Measurements from ENCODE around the gene SBK1. TPM values are rescaled to one million over a fixed set of nuclear protein-coding genes. Genes with fewer than 3 reads are reported as not detected.
A peak's percentile ranks its signal among the peaks of the same experiment; 100 is the strongest.

SBK1 gene
- total and polyA plus RNA-seq, 2 donors from 2014 or later, result 1.4 to 2.5 TPM

DNA sequence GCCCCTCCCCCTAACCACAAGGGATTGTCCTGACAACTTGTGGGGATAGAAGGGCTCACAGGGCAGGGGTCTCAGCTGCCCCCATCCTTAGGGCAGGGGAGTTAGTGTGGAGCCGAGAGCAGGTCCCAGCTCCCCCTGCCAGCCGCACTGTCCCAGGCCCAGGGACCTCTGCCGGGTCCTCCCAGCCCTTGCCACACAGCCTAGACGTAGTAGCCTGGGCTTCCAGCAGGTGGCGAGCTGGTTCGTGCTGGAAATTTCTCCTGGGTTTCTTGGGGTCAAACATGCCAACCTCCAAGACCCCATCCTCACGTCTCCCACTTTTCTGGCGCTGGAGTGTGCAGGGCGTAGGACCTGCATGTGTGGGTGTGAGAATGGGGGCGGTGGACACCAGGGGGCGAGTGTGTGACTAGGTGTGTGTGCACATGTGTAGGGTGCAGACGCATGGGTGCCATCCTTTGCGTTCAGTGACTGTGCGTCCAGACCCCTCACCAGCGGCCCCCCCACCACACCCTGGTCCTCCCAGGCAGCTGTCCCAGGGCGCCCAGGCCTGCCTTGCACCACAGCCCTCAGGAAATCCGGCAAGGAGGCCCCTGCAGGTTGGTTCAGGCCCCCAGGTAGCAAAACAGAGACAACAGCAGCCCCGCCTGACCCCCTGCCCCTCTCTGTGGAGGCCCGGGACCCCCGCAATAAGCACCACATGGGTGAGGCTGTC is 29.5 kb downstream of the SBK1 start:
- H3K4me3 ChIP-seq (ENCODE audit: low read length in 3 of 3), result no peak overlapping the region
- TF ChIP-seq, protein P1, sequence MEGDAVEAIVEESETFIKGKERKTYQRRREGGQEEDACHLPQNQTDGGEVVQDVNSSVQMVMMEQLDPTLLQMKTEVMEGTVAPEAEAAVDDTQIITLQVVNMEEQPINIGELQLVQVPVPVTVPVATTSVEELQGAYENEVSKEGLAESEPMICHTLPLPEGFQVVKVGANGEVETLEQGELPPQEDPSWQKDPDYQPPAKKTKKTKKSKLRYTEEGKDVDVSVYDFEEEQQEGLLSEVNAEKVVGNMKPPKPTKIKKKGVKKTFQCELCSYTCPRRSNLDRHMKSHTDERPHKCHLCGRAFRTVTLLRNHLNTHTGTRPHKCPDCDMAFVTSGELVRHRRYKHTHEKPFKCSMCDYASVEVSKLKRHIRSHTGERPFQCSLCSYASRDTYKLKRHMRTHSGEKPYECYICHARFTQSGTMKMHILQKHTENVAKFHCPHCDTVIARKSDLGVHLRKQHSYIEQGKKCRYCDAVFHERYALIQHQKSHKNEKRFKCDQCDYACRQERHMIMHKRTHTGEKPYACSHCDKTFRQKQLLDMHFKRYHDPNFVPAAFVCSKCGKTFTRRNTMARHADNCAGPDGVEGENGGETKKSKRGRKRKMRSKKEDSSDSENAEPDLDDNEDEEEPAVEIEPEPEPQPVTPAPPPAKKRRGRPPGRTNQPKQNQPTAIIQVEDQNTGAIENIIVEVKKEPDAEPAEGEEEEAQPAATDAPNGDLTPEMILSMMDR (IDR thresholded peaks at IDR 0.05; ENCODE audit: borderline replicate concordance, extremely low read depth, insufficient read depth), result peak; percentile 46
- peak in 3 of 5 donors; percentile 21 to 73 (median 58) for DNase-seq
- no peaks in the 10 kb centered on the region for H3K36me3 ChIP-seq (ENCODE audit: control insufficient read depth in 2 of 3, insufficient read depth in 3 of 3, low read length in 3 of 3)
- no peaks in the 10 kb centered on the region for H3K4me1 ChIP-seq (ENCODE audit: control insufficient read depth in 2 of 3, insufficient read depth in 2 of 3, low read depth in 1 of 3, low read length in 3 of 3)
- intact Hi-C loops (cut with DNase I), result no loop called here
- no peak overlapping the region for H3K27ac ChIP-seq (ENCODE audit: low read depth in 2 of 2, low read length in 2 of 2)
- no peaks in the 10 kb centered on the region for H3K9me3 ChIP-seq (ENCODE audit: control insufficient read depth in 2 of 3, insufficient read depth in 1 of 3, low read length in 3 of 3)
- H3K27me3 ChIP-seq (ENCODE audit: control insufficient read depth, insufficient read depth, low read length), result no peaks in the 10 kb centered on the region
- H3K9ac ChIP-seq (ENCODE audit: low read length in 3 of 3), result no peak overlapping the region
- FAIRE-seq, result no peak

DNA sequence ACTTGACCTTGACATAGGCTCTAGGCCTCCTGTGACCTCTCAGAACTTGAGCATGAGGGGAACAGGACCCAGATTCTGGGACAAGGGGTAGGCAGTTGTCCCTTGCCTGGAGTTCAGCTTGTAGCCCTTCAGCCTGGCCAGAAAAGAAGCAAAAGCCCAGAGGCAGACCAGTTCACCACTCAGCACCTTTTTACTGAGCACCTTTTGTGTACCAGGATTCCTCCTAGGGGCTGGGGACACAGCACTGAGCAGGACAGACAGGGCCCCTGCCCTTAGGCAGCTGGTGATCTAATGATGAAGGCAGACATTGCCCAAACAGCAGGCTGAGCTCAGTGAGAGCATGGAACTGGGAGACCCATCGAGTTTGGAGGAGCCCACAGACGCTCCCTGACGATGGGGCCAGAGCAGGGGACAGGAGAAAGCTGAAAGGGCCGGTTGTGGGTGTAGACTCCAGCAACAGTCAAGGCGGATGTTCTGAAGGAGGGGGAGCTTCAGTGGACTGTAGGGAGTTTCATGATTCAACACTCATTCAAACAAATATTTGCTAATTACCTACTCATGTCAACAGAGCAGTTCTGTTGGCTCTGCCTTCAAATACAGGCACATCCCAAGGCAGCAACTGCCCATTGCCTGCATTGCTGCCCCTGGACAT is 32.0 kb downstream of the SBK1 start:
- no peak overlapping the region for H3K4me3 ChIP-seq (ENCODE audit: low read length in 3 of 3)
- no peaks in the 10 kb centered on the region for H3K9me3 ChIP-seq (ENCODE audit: control insufficient read depth in 2 of 3, insufficient read depth in 1 of 3, low read length in 3 of 3)
- H3K27me3 ChIP-seq (ENCODE audit: control insufficient read depth, insufficient read depth, low read length), result no peaks in the 10 kb centered on the region
- TF ChIP-seq, protein P1 (IDR thresholded peaks at IDR 0.05; ENCODE audit: borderline replicate concordance, extremely low read depth, insufficient read depth), result no peak
- no peak overlapping the region for H3K9ac ChIP-seq (ENCODE audit: low read length in 3 of 3)
- DNase-seq (peak in 1 of 5 donors; percentile 13), FAIRE-seq (no peak)
- intact Hi-C loops (cut with DNase I), result no loop called here
- H3K27ac ChIP-seq (ENCODE audit: low read depth in 2 of 2, low read length in 2 of 2), result no peak overlapping the region
- H3K4me1 ChIP-seq (ENCODE audit: control insufficient read depth in 2 of 3, insufficient read depth in 2 of 3, low read depth in 1 of 3, low read length in 3 of 3), result no peaks in the 10 kb centered on the region
- H3K36me3 ChIP-seq (ENCODE audit: control insufficient read depth in 2 of 3, insufficient read depth in 3 of 3, low read length in 3 of 3), result no peaks in the 10 kb centered on the region

DNA sequence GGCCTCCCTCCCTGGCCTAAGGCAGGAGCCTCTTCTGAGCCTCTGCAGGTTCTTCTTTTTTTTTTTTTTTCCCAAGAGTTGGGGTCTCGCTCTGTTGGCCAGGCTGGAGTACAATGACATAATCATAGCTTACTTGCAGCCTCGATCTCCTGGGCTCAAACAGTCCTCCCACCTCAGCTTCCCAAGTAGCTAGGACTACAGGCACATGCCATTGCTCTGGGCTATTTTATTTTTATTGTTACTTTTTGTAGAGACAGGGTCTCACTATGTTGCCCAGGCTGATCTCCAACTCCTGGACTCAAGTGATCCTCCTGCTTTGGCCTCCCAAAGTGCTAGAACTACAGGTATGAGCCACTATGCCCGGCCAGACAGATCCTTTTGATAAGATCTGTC is 32.6 kb downstream of the SBK1 start:
- Histone ChIP-seq H3K4me1 (ENCODE audit: control insufficient read depth in 2 of 3, insufficient read depth in 2 of 3, low read depth in 1 of 3, low read length in 3 of 3) (no peaks in the 10 kb centered on the region), H3K9me3 (ENCODE audit: control insufficient read depth in 2 of 3, insufficient read depth in 1 of 3, low read length in 3 of 3) (no peaks in the 10 kb centered on the region), H3K36me3 (ENCODE audit: control insufficient read depth in 2 of 3, insufficient read depth in 3 of 3, low read length in 3 of 3) (no peaks in the 10 kb centered on the region), H3K27ac (ENCODE audit: low read depth in 2 of 2, low read length in 2 of 2) (no peak overlapping the region), H3K9ac (ENCODE audit: low read length in 3 of 3) (no peak overlapping the region), H3K27me3 (ENCODE audit: control insufficient read depth, insufficient read depth, low read length) (no peaks in the 10 kb centered on the region), H3K4me3 (ENCODE audit: low read length in 3 of 3) (no peak overlapping the region)
- TF ChIP-seq, protein P1 (IDR thresholded peaks at IDR 0.05; ENCODE audit: borderline replicate concordance, extremely low read depth, insufficient read depth), result no peak
- intact Hi-C loops (cut with DNase I), result no loop called here
- FAIRE-seq (no peak), DNase-seq (no peak)
